RKO (cell line): ENCODE measurements around the gene MCC.

Source experiments
- DNase-seq: peaks from one replicate; pipeline ENCODE4 v3.0.0-alpha.2; 2016; ENCODE audit warnings: low spot score

The MCC gene

GRCh38 chr5:113223831-113224604 is 264.2 kb downstream of the MCC start:
- no peak for DNase-seq

GRCh38 chr5:113223315-113223714 is 264.9 kb downstream of the MCC start:
- no peak for DNase-seq

GRCh38 chr5:113221294-113222176 is 266.7 kb downstream of the MCC start:
- DNase-seq = no peak

- no peak for DNase-seq
Measured at GRCh38 chr5:113219695-113220094, 268.6 kb downstream of the MCC start.

GRCh38 chr5:113218906-113219517 is 269.2 kb downstream of the MCC start:
- no peak for DNase-seq

GRCh38 chr5:113218200-113218599 is 270.1 kb downstream of the MCC start:
- no peak for DNase-seq

- no peak for DNase-seq
Measured at GRCh38 chr5:113217619-113218184, 270.6 kb downstream of the MCC start.

- no peak for DNase-seq
Measured at GRCh38 chr5:113216545-113216944, 271.7 kb downstream of the MCC start.

- DNase-seq = no peak
Measured at GRCh38 chr5:113215401-113216060, 272.7 kb downstream of the MCC start.

GRCh38 chr5:113214606-113215323 is 273.5 kb downstream of the MCC start:
- no peak for DNase-seq

GRCh38 chr5:113213551-113214425 is 274.5 kb downstream of the MCC start:
- DNase-seq = no peak

- no peak for DNase-seq
Measured at GRCh38 chr5:113212244-113212920, 275.9 kb downstream of the MCC start.

- DNase-seq = no peak
Measured at GRCh38 chr5:113209498-113209897, 278.8 kb downstream of the MCC start.

GRCh38 chr5:113205807-113206206 is 282.4 kb downstream of the MCC start:
- peak; percentile 6 for DNase-seq

GRCh38 chr5:113205323-113205722 is 282.9 kb downstream of the MCC start:
- no peak for DNase-seq

GRCh38 chr5:113204525-113205161 is 283.6 kb downstream of the MCC start:
- DNase-seq = no peak

GRCh38 chr5:113203916-113204315 is 284.3 kb downstream of the MCC start:
- no peak for DNase-seq

- no peak for DNase-seq
Measured at GRCh38 chr5:113202746-113203716, 285.2 kb downstream of the MCC start.
